Suprapubic skin (tissue), 4 donors: Measurements from ENCODE around the gene CLCNKB. TPM values are rescaled to one million over a fixed set of nuclear protein-coding genes. Genes with fewer than 3 reads are reported as not detected.

Experiments used
- DNase-seq, 2 donors: peaks; one replicate each; pipeline ENCODE4 v3.0.0-alpha.2; 2019; ENCODE audit warnings: low spot score in 2 of 2
- H3K27ac ChIP-seq: fragments of 200-600 bp; sonication (generic); one replicate; pipeline ENCODE4 v1.5.1; 2019
- H3K27me3 ChIP-seq: fragments of 200-600 bp; sonication (generic); one replicate; pipeline ENCODE4 v1.5.1; 2019
- H3K36me3 ChIP-seq: fragments of 200-600 bp; sonication (generic); one replicate; pipeline ENCODE4 v1.5.1; 2019
- H3K4me1 ChIP-seq: fragments of 200-600 bp; sonication (generic); one replicate; pipeline ENCODE4 v1.5.1; 2019
- H3K4me3 ChIP-seq: fragments of 200-600 bp; sonication (generic); one replicate; pipeline ENCODE4 v1.5.1; 2019; ENCODE audit warnings: mild to moderate bottlenecking
- H3K9me3 ChIP-seq: fragments of 200-600 bp; sonication (generic); one replicate; pipeline ENCODE4 v1.5.1; 2019
- CTCF ChIP-seq, 2 donors: fragments of 200-600 bp in 1 of 2; fragments of 450-650 bp in 1 of 2; sonication (generic) in 1 of 2; IDR thresholded peaks; one replicate each; pipeline ENCODE4 v1.5.1; 2016 to 2019; ENCODE audit warnings: antibody characterized with exemption in 2 of 2, mild to moderate bottlenecking in 1 of 2, moderate library complexity in 1 of 2
- EP300 ChIP-seq: sonication (generic); formaldehyde crosslinking; IDR thresholded peaks from one replicate; pipeline ENCODE4 v1.6.1; 2017; ENCODE audit warnings: antibody characterized with exemption
- POLR2A ChIP-seq, 2 donors: fragments of 450-650 bp; IDR thresholded peaks; one replicate each; pipeline ENCODE4 v1.6.1; 2017; ENCODE audit warnings: antibody characterized with exemption in 2 of 2, mild to moderate bottlenecking in 2 of 2, moderate library complexity in 2 of 2
- POLR2AphosphoS5 ChIP-seq, 3 donors: sonication (generic); formaldehyde crosslinking; IDR thresholded peaks; one replicate each; pipeline ENCODE4 v1.6.1; 2017; ENCODE audit warnings: antibody characterized with exemption in 3 of 3
- WGBS: methylation state at CpG from one replicate; pipeline ENCODE4 v1.1.5; 2018; 5-methylcytosine and 5-hydroxymethylcytosine counted together
- total RNA-seq, 4 donors: library from RNA; depleted of rRNA; stranded (reverse); fragments of >200 nt; gene quantifications; one replicate each; pipeline ENCODE4 v1.1.0, GENCODE V29; 2016

CLCNKB gene
- total RNA-seq, 4 donors from 2014 or later: 0.42 TPM; not detected in 3

DNA sequence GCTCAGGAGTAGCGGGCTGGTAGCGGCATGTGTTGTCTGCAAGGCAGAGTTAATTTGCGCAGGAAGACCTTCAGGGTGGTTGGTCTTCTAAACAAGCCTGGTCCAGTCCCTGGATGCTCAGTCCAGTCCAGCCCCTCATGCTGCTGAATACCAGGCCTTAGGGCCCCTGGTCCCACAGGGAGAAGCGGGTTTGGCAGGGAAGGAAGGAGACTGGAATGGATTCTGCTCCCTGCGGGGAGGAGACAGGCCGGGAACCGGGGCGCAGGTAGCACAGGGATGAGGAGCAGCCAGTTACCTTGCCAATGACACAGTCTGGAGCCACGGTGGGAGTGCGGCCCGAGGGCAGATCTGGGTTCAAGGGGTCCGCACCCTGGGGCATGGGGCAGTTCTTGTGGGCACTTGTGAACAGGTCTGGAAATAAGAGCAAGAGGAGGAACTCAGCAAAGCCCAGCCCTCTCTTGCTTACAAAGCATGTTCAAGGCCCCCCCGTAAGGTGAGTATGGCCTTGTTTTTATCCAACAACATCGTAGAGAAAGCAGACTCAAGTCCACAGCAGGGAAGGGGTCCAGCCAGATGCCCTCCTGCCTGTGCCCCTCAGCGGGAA, 19.7 kb downstream of the CLCNKB start:
- Histone ChIP-seq H3K36me3 (no peaks in the 10 kb centered on the region), H3K9me3 (no peaks in the 10 kb centered on the region), H3K4me3 (no peak overlapping the region), H3K27me3 (no peaks in the 10 kb centered on the region), H3K4me1 (peaks cover 11% of the 10 kb centered on the region), H3K27ac (no peak overlapping the region)
- no peak for TF ChIP-seq POLR2A (IDR thresholded peaks at IDR 0.05)
- no peak for TF ChIP-seq POLR2AphosphoS5 (IDR thresholded peaks at IDR 0.05)
- TF ChIP-seq CTCF (IDR thresholded peaks at IDR 0.05): no peak
- no peak for TF ChIP-seq EP300
- 93% methylated on average over 15 of the region's 15 CpGs for WGBS
- no peak for DNase-seq

- Histone ChIP-seq H3K4me3 (no peak overlapping the region), H3K27me3 (no peaks in the 10 kb centered on the region), H3K36me3 (no peaks in the 10 kb centered on the region), H3K9me3 (no peaks in the 10 kb centered on the region), H3K4me1 (peaks cover 15% of the 10 kb centered on the region), H3K27ac (no peak overlapping the region)
- no peak for TF ChIP-seq EP300
- 58% methylated on average over 9 of the region's 9 CpGs for WGBS
- DNase-seq: no peak
Measured at GRCh38 chr1:16063921-16064320, 20.3 kb downstream of the CLCNKB start.

- peak overlapping the region; percentile 38 for H3K27ac ChIP-seq
- H3K9me3 ChIP-seq: no peaks in the 10 kb centered on the region
- no peak overlapping the region for H3K4me3 ChIP-seq
- no peaks in the 10 kb centered on the region for H3K27me3 ChIP-seq
- TF ChIP-seq CTCF (IDR thresholded peaks at IDR 0.05): no peak
- TF ChIP-seq EP300: no peak
- TF ChIP-seq POLR2AphosphoS5 (IDR thresholded peaks at IDR 0.05): no peak
- TF ChIP-seq POLR2A (IDR thresholded peaks at IDR 0.05): no peak
- WGBS: 47% methylated on average over 13 of the region's 13 CpGs
- no peaks in the 10 kb centered on the region for H3K36me3 ChIP-seq
- peaks cover 15% of the 10 kb centered on the region for H3K4me1 ChIP-seq
- DNase-seq: no peak
Measured at GRCh38 chr1:16064536-16065268, 21.1 kb downstream of the CLCNKB start.

DNA sequence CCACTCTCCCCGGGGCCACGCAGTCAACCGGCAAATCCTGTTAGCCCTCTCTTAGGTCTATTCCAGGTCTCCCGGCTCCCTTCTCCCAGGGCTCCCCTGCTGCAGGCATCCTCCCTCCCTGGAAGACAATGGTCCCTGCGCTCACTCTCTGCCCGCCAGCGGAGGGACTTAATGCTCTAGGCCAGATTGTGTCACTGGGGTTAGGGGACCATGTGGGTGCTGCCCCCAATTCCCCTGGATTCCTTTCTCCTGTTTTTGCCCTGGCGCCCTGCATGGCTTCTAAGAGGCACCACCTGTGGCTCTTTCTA, 21.6 kb downstream of the CLCNKB start:
- Histone ChIP-seq H3K27ac (no peak overlapping the region), H3K9me3 (no peaks in the 10 kb centered on the region), H3K27me3 (no peaks in the 10 kb centered on the region), H3K4me3 (no peak overlapping the region), H3K4me1 (peaks cover 15% of the 10 kb centered on the region), H3K36me3 (no peaks in the 10 kb centered on the region)
- DNase-seq: no peak
- 74% methylated on average over 8 of the region's 8 CpGs for WGBS
- no peak for TF ChIP-seq CTCF (IDR thresholded peaks at IDR 0.05)
- no peak for TF ChIP-seq POLR2AphosphoS5 (IDR thresholded peaks at IDR 0.05)
- TF ChIP-seq EP300: no peak
- TF ChIP-seq POLR2A (IDR thresholded peaks at IDR 0.05): no peak

DNA sequence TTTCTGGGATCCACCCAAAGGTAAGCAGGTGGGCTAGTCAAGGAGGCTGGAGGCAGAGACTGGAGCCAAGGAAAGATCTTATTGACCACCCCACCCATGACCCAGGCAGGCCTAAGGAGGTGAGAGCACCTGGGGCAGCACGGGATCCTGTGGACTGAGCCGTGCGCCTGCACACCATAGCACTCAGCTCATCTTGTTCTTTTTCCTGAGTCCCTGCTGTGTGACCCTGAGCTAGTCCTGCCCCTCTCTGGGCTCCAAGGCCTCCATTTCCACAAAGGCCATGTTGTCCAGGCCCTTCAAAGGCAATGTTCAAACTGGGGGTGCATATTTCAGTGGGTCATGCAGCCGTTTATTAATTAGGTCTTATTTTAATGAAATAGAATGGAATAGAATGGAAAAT, 22.7 kb downstream of the CLCNKB start:
- Histone ChIP-seq H3K4me1 (peaks cover 15% of the 10 kb centered on the region), H3K27me3 (no peaks in the 10 kb centered on the region), H3K4me3 (no peak overlapping the region), H3K27ac (no peak overlapping the region), H3K36me3 (no peaks in the 10 kb centered on the region), H3K9me3 (no peaks in the 10 kb centered on the region)
- TF ChIP-seq CTCF (IDR thresholded peaks at IDR 0.05) (no peak), EP300 (no peak), POLR2AphosphoS5 (IDR thresholded peaks at IDR 0.05) (no peak), POLR2A (IDR thresholded peaks at IDR 0.05) (no peak)
- 85% methylated on average over 4 of the region's 4 CpGs for WGBS
- DNase-seq: no peak
